ENCODE results near the gene PSMD14. TPM values are rescaled to one million over a fixed set of nuclear protein-coding genes. Genes with fewer than 3 reads are reported as not detected.
"Not testable (repeated sequence)": the region's sequence is repeated elsewhere in the genome, so short reads cannot be mapped to it uniquely, and the experiment has no call there.

PSMD14 gene
- total RNA-seq, 2 donors from 2014 or later = 6.6 to 26.2 TPM

- no peaks in the 10 kb centered on the region for H3K4me1 ChIP-seq
- H3K4me3 ChIP-seq = no peak overlapping the region
- H3K36me3 ChIP-seq (replicated peaks in 1 of 2; ENCODE audit: insufficient read depth in 1 of 2, low read depth in 2 of 2) = no peaks in the 10 kb centered on the region
- no peak for TF ChIP-seq CTCF (IDR thresholded peaks at IDR 0.05)
- TF ChIP-seq POLR2A (IDR thresholded peaks at IDR 0.05) = no peak
- DNase-seq (no peak), ATAC-seq (no peak)
- intact Hi-C loops (cut with DNase I) = no loop called here
- H3K27ac ChIP-seq = no peak overlapping the region
- H3K9me3 ChIP-seq = no peaks in the 10 kb centered on the region
- no peaks in the 10 kb centered on the region for H3K27me3 ChIP-seq
- 78 to 94% methylated on average over 5 of the region's 5 CpGs for WGBS, 2 donors
Observed at GRCh38 chr2:161354106-161354505, 45.9 kb downstream of the PSMD14 start.

- intact Hi-C loops (cut with DNase I) = no loop called here
- TF ChIP-seq CTCF (IDR thresholded peaks at IDR 0.05) = no peak
- no peak for TF ChIP-seq POLR2A (IDR thresholded peaks at IDR 0.05)
- ATAC-seq = no peak
- DNase-seq = no peak
- 86 to 90% methylated on average over 1 of the region's 1 CpG for WGBS, 2 donors
- H3K36me3 ChIP-seq (replicated peaks in 1 of 2; ENCODE audit: insufficient read depth in 1 of 2, low read depth in 2 of 2) = no peaks in the 10 kb centered on the region
- H3K4me3 ChIP-seq = no peak overlapping the region
- no peak overlapping the region for H3K27ac ChIP-seq
- no peaks in the 10 kb centered on the region for H3K4me1 ChIP-seq
- no peaks in the 10 kb centered on the region for H3K9me3 ChIP-seq
- no peaks in the 10 kb centered on the region for H3K27me3 ChIP-seq
Observed at GRCh38 chr2:161355106-161355505, 46.9 kb downstream of the PSMD14 start.

- no peak overlapping the region for H3K27ac ChIP-seq
- no peak for TF ChIP-seq CTCF (IDR thresholded peaks at IDR 0.05)
- TF ChIP-seq POLR2A (IDR thresholded peaks at IDR 0.05) = no peak
- ATAC-seq = no peak
Observed at GRCh38 chr2:161355983-161356382, 47.8 kb downstream of the PSMD14 start.

GRCh38 chr2:161357097-161357496 lies 48.9 kb downstream of the PSMD14 start:
- no peak overlapping the region for H3K4me3 ChIP-seq
- TF ChIP-seq CTCF (IDR thresholded peaks at IDR 0.05) (no peak), POLR2A (IDR thresholded peaks at IDR 0.05) (no peak)
- no peak overlapping the region for H3K27ac ChIP-seq
- no peak for DNase-seq
- H3K36me3 ChIP-seq (replicated peaks in 1 of 2; ENCODE audit: insufficient read depth in 1 of 2, low read depth in 2 of 2) = no peaks in the 10 kb centered on the region
- no peaks in the 10 kb centered on the region for H3K9me3 ChIP-seq
- ATAC-seq = no peak
- H3K4me1 ChIP-seq = no peaks in the 10 kb centered on the region
- no peaks in the 10 kb centered on the region for H3K27me3 ChIP-seq
- intact Hi-C loops (cut with DNase I) = no loop called here

More at GRCh38 chr2:161355983-161356382, 47.8 kb downstream of the PSMD14 start:
- 14 to 16% methylated on average over 2 of the region's 2 CpGs for WGBS, 2 donors
- DNase-seq = no peak
- intact Hi-C loops (cut with DNase I) = no loop called here
- Histone ChIP-seq H3K4me1 (no peaks in the 10 kb centered on the region), H3K4me3 (no peak overlapping the region), H3K9me3 (no peaks in the 10 kb centered on the region), H3K36me3 (replicated peaks in 1 of 2; ENCODE audit: insufficient read depth in 1 of 2, low read depth in 2 of 2) (no peaks in the 10 kb centered on the region), H3K27me3 (no peaks in the 10 kb centered on the region)

GRCh38 chr2:161358838-161359237 lies 50.6 kb downstream of the PSMD14 start:
- Histone ChIP-seq H3K9me3 (no peaks in the 10 kb centered on the region), H3K27ac (no peak overlapping the region), H3K27me3 (no peaks in the 10 kb centered on the region), H3K4me1 (no peaks in the 10 kb centered on the region), H3K36me3 (replicated peaks in 1 of 2; ENCODE audit: insufficient read depth in 1 of 2, low read depth in 2 of 2) (no peaks in the 10 kb centered on the region), H3K4me3 (no peak overlapping the region)
- no peak for DNase-seq
- TF ChIP-seq CTCF (IDR thresholded peaks at IDR 0.05) (no peak), POLR2A (IDR thresholded peaks at IDR 0.05) (no peak)
- intact Hi-C loops (cut with DNase I) = no loop called here
- ATAC-seq = no peak
- 79 to 85% methylated on average over 3 of the region's 3 CpGs for WGBS, 2 donors

- H3K27me3 ChIP-seq; intact Hi-C loops (cut with DNase I); DNase-seq; H3K4me1 ChIP-seq; ATAC-seq; H3K27ac ChIP-seq; H3K36me3 ChIP-seq (replicated peaks in 1 of 2; ENCODE audit: insufficient read depth in 1 of 2, low read depth in 2 of 2); H3K4me3 ChIP-seq; H3K9me3 ChIP-seq: not testable (repeated sequence)
- WGBS, 2 donors = 95 to 98% methylated on average over 8 of the region's 8 CpGs
Observed at GRCh38 chr2:161360095-161360654, 52.0 kb downstream of the PSMD14 start.

All from body of pancreas (tissue), 4 donors.